Astrocyte (in vitro differentiated cells and primary cell): Measurements from ENCODE around the gene CHIC2.

Experiments
- CTCF ChIP-seq: IDR thresholded peaks from 2 replicates; pipeline ENCODE4 v1.5.1; 2011; ENCODE audit warnings: low read depth, mild to moderate bottlenecking, inconsistent platforms, low read length, moderate library complexity; ENCODE audit not compliant: insufficient read depth
- EZH2 ChIP-seq: IDR thresholded peaks from 2 replicates; pipeline ENCODE4 v1.6.1; 2012; ENCODE audit warnings: mild to moderate bottlenecking, low read length, inconsistent platforms; ENCODE audit not compliant: insufficient read depth

GRCh38 chr4:54005475-54005874 lies 58.9 kb downstream of the CHIC2 start:
- TF ChIP-seq CTCF = no peak
- TF ChIP-seq EZH2 = no peak
